ENCODE results near the gene EPB41L3. TPM values are rescaled to one million over a fixed set of nuclear protein-coding genes. Genes with fewer than 3 reads are reported as not detected.
"Not testable (repeated sequence)": the region's sequence is repeated elsewhere in the genome, so short reads cannot be mapped to it uniquely, and the experiment has no call there.

The EPB41L3 gene
- polyA plus RNA-seq, 1 donor: 63.6 TPM

- no peak for DNase-seq
Measured at GRCh38 chr18:5532066-5532465, 11.7 kb downstream of the EPB41L3 start.

- DNase-seq: no peak
Measured at GRCh38 chr18:5530629-5531178, 13.1 kb downstream of the EPB41L3 start.

GRCh38 chr18:5529471-5529870 lies 14.3 kb downstream of the EPB41L3 start:
- no peak for DNase-seq

- no peak for DNase-seq
Measured at GRCh38 chr18:5527603-5528002, 16.2 kb downstream of the EPB41L3 start.

- no peak for DNase-seq
Measured at GRCh38 chr18:5524660-5525059, 19.1 kb downstream of the EPB41L3 start.

GRCh38 chr18:5521000-5521399 lies 22.8 kb downstream of the EPB41L3 start:
- no peak for DNase-seq

DNA sequence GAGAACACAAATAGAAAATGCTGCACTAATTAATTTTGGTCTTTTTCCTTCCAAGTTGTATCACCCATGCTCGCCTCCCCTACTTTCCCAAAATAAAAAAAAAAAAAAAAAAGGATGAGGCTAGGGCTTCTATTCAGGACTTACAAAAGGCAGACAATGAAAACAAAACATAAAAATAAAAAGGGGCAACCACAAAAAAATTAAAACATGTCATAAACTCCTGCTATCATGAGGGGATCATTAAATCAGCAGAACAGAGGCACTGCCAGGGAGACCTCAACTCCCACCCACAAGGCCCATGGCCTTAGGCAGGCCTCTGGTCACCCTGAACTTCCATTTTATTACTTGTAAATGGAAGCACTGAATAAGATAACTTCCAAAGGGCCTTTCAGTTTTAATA lies 23.3 kb downstream of the EPB41L3 start:
- no peak for DNase-seq

- no peak for DNase-seq
Measured at GRCh38 chr18:5519448-5520298, 24.1 kb downstream of the EPB41L3 start.

- no peak for DNase-seq
Measured at GRCh38 chr18:5518899-5519371, 24.9 kb downstream of the EPB41L3 start.

DNA sequence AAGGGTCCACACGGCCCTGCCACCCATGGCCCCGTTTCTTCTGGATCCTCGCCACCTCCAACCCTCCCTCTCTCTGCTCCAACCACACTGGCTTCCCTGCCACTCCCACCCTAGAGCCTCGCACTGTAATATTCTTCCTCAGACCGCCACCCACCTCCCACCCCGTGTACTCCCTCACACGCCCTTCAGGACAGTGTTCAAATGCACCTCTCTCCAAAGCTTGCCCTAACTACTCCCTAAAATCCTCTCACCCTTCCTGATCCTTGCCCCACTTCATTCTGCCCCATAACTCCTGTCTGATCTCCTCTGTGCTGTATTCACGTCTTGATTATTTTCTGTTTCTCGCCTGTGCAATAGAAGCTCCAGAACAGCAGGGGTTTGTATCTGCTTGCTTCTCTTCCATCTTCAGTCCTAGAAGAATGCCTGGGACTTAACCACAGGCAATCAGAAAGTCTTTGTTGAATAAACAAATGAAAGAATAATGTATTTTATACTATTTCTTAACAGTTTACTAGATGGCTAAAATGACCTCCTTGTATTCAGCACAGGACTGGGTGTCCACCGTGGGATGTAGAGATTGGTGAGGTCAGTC lies 25.5 kb downstream of the EPB41L3 start:
- DNase-seq: no peak

- no peak for DNase-seq
Measured at GRCh38 chr18:5516841-5517240, 27.0 kb downstream of the EPB41L3 start.

DNA sequence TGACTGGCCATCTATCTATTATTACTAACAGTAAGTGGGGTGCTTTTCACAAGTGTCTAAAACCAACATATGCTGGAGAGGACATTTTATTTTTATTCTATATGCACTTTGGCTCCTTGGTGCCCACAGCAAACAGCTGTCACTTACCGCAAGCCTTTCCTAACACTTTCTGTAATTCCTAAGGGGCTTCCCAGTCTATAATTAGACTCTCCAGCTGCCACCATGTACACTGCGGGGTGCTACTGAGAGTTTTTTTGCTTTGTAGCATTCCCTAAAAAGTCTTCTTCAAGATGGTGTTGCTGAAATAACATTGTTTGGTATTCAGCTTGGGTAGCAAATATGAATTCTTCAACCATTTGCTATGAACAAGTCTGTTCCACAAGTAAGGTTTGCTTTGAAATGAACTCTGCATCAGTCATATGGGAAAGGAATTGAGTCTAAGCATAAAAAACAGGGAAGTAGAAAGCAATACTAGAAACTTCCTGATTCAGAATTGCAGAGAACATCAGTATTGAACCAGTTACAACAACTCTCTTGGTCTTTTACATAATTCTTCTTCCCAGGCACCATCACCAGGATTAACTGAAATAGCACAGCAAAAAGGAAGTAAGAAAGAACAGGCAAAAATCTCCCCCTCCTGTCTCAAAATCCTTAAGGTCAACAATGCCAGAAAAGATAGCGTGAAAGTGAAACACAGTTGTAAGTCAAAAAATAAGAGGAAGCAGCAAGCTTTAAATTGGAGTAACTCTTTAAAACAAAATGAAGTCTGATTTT lies 28.6 kb downstream of the EPB41L3 start:
- DNase-seq: no peak

- DNase-seq: no peak
Measured at GRCh38 chr18:5513947-5514346, 29.9 kb downstream of the EPB41L3 start.

- DNase-seq: no peak
Measured at GRCh38 chr18:5512176-5512575, 31.6 kb downstream of the EPB41L3 start.

DNA sequence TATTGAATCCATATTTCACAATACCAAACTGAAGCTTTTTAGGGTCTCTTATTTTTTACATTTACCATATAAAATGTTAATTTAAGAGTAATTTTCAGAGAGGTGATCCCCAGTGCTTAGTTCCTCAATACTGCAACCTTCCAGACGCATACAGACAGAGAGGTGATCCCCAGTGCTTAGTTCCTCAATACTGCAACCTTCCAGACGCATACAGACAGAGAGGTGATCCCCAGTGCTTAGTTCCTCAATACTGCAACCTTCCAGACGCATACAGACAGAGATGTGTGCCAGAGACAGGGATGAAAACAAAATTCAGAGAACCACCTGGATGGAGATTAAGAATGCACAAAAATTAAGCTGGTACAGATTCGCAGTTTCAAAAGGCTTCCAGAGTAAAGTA lies 32.3 kb downstream of the EPB41L3 start:
- DNase-seq: not testable (repeated sequence)

- no peak for DNase-seq
Measured at GRCh38 chr18:5510135-5510846, 33.5 kb downstream of the EPB41L3 start.

DNA sequence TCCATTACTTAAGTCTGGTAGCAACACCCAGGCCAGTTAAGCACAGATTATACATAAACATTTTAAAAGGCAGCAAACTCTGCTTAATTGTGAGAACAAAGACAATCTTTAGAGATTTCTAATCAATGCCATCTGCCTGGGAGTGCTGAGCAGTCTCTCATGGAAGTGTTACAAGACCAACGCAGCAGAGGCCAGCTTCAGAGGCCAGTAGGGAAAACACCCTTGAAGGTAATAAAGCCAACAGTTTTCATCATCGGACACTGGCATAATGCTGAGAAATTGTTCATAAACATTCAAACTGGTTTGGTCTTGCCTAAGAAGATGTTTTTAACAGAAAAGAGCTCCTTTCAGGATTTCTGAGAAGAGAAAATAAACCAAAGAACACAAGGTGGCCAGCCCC lies 35.0 kb downstream of the EPB41L3 start:
- DNase-seq: no peak

GRCh38 chr18:5507756-5508155 lies 36.0 kb downstream of the EPB41L3 start:
- no peak for DNase-seq

GRCh38 chr18:5506174-5506573 lies 37.6 kb downstream of the EPB41L3 start:
- no peak for DNase-seq

GRCh38 chr18:5503740-5504139 lies 40.1 kb downstream of the EPB41L3 start:
- DNase-seq: no peak

DNA sequence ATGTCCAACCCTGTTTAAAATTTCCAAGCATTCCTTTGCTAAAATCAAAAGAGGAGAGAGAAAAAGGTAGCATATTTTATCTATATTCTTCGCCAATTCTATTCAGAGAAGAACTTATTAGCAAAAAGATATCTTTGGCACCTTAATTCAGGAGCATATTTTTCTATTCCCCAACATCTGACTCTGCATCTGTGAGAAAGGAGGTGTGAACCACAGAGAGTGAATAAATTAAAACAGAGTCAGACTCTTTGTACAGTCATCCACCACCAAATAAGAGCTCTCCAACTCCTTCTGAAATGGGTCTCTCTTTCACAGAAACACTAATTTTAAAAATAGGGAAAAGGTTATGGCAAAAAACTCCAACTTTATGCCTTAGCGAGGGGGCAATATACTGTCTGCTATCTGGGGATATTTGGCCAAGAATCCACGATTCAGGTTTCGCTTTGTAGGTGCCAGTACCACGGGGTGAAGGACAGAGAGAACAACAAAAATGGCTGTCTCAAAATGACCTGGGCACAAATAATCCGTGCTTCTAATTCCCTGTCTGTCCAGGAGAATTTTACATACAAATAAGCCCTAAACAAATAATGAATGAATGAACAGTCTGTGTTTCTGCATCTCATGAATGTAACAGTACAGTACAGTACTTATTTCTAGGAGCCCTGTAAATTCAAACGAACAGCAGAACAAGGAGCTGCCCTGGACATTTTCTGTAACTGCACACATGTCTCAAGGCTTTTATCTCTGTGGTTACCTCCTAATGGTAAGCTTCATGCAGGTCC lies 43.4 kb downstream of the EPB41L3 start:
- DNase-seq: no peak

Measured in left kidney (tissue), 2 donors.